LNCaP clone FGC (cell line): ENCODE data around the gene ZFAND3.
"Not testable (repeated sequence)": the region's sequence is repeated elsewhere in the genome, so short reads cannot be mapped to it uniquely, and the experiment has no call there.

Source experiments
- DNase-seq: peaks from one replicate; pipeline ENCODE4 v3.0.0-alpha.2; 2011; ENCODE audit warnings: low read depth
- H3K4me3 ChIP-seq: 2 replicates; pipeline ENCODE4 v1.5.1; 2011; ENCODE audit warnings: mild to moderate bottlenecking, low read depth, low read length, control low read depth
- CTCF ChIP-seq: IDR thresholded peaks from 2 replicates; pipeline ENCODE4 v1.5.1; 2012; ENCODE audit warnings: mild to moderate bottlenecking; ENCODE audit not compliant: control insufficient read depth, insufficient read depth; ENCODE audit errors: extremely low read depth

Gene ZFAND3

GRCh38 chr6:38040254-38040653 lies 220.7 kb downstream of the ZFAND3 start:
- TF ChIP-seq CTCF: no peak
- DNase-seq: no peak
- H3K4me3 ChIP-seq: no peak overlapping the region

- no peak for TF ChIP-seq CTCF
- no peak overlapping the region for H3K4me3 ChIP-seq
- no peak for DNase-seq
These were observed 223.8 kb downstream of the ZFAND3 start for GRCh38 chr6:38043259-38043753.

GRCh38 chr6:38045701-38046305 lies 226.3 kb downstream of the ZFAND3 start:
- TF ChIP-seq CTCF: no peak
- no peak for DNase-seq
- H3K4me3 ChIP-seq: no peak overlapping the region

GRCh38 chr6:38047562-38047961 lies 228.0 kb downstream of the ZFAND3 start:
- H3K4me3 ChIP-seq: no peak overlapping the region
- TF ChIP-seq CTCF: no peak
- no peak for DNase-seq

GRCh38 chr6:38049861-38050397 lies 230.4 kb downstream of the ZFAND3 start:
- H3K4me3 ChIP-seq, DNase-seq: not testable (repeated sequence)

GRCh38 chr6:38051819-38052434 lies 232.4 kb downstream of the ZFAND3 start:
- TF ChIP-seq CTCF: no peak
- H3K4me3 ChIP-seq: no peak overlapping the region
- peak; percentile 93 for DNase-seq

- no peak for TF ChIP-seq CTCF
- no peak overlapping the region for H3K4me3 ChIP-seq
- no peak for DNase-seq
These were observed 235.1 kb downstream of the ZFAND3 start for GRCh38 chr6:38054527-38055202.
